Body of pancreas (tissue), 4 donors: ENCODE results near the gene GCA. TPM values are rescaled to one million over a fixed set of nuclear protein-coding genes. Genes with fewer than 3 reads are reported as not detected.

Experiments
- ATAC-seq: fragments of 150-250 bp; one replicate; pipeline ENCODE4 v1.9.1; 2016
- DNase-seq, 4 donors: peaks; one replicate each; pipeline ENCODE4 v3.0.0-alpha.2; 2019
- H3K27ac ChIP-seq, 4 donors: fragments of 200-600 bp; sonication (generic); 1 replicate in 3 of 4; 2 replicates in 1 of 4; pipeline versions ENCODE4 v1.5.1 to v1.6.1; 2016 to 2019; ENCODE audit warnings: mild to moderate bottlenecking in 1 of 4, mixed read lengths in 1 of 4, moderate library complexity in 1 of 4
- H3K27me3 ChIP-seq, 2 donors: fragments of 200-600 bp; sonication (generic); one replicate each; pipeline ENCODE4 v1.6.0; 2016; ENCODE audit warnings: mild to moderate bottlenecking in 1 of 2
- H3K36me3 ChIP-seq, 2 donors: fragments of 200-600 bp; sonication (generic); replicated peaks in 1 of 2; 2 replicates each; pipeline ENCODE4 v1.5.1; 2016; ENCODE audit warnings: low read depth in 2 of 2; ENCODE audit not compliant: insufficient read depth in 1 of 2
- H3K4me1 ChIP-seq: fragments of 200-600 bp; sonication (generic); one replicate; pipeline ENCODE4 v1.6.0; 2016
- H3K4me3 ChIP-seq, 2 donors: fragments of 200-600 bp; sonication (generic); 1 replicate in 1 of 2; 2 replicates in 1 of 2; pipeline ENCODE4 v1.5.1; 2016 to 2019
- H3K9me3 ChIP-seq, 3 donors: fragments of 200-600 bp; sonication (generic); 1 replicate in 2 of 3; 2 replicates in 1 of 3; pipeline ENCODE4 v1.5.1; 2016
- POLR2A ChIP-seq, 3 donors: fragments of 450-650 bp; IDR thresholded peaks; one replicate each; pipeline ENCODE4 v1.6.1; 2016; ENCODE audit warnings: antibody characterized with exemption in 3 of 3, mild to moderate bottlenecking in 2 of 3
- WGBS, 2 donors: methylation state at CpG; one replicate each; pipeline ENCODE4 v1.1.5; 2017; 5-methylcytosine and 5-hydroxymethylcytosine counted together
- intact Hi-C: fragments of 100-400 bp; cut with DNase I; formaldehyde crosslinking; loops from one replicate; pipeline ENCODE4 v1.15.1; 2023
- total RNA-seq, 2 donors: library from RNA; depleted of rRNA; stranded (reverse); fragments of >200 nt; gene quantifications; one replicate each; pipeline ENCODE4 v1.1.0, GENCODE V29; 2016
- TF ChIP-seq, protein P1 (sequence below), 7 experiments: fragments of 450-650 bp in 4 of 7; fragments of 200-600 bp in 3 of 7; sonication (generic) in 3 of 7; IDR thresholded peaks; one replicate each; pipeline ENCODE4 v1.5.1; 2016 to 2019; ENCODE audit warnings: antibody characterized with exemption in 7 of 7

The GCA gene
- total RNA-seq, 2 donors from 2014 or later: 14.0 to 15.2 TPM

DNA sequence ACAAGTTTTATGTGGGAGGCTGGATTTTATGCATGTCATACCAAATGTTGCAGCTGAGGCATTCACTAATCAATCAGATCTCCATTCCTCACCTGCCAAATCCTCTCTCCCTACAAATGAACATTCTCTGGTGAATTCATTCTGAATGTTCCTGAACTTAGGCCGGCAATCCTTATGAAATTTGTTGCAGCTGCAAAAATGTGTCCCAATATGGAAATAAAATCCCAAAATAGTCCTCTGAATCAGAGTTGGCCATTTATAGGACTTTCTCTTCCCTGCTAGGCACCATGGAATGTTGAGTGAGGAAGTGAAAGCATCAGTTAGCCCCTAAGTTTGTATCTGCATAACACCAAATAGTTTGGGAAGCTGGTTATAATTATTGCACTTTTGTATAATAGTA, 25.6 kb downstream of the GCA start:
- DNase-seq (no peak), ATAC-seq (no peak)
- intact Hi-C loops: no loop called here
- WGBS, 2 donors: 78 to 79% methylated on average over 1 of the region's 1 CpG
- no peaks in the 10 kb centered on the region for H3K27me3 ChIP-seq
- TF ChIP-seq, protein P1, sequence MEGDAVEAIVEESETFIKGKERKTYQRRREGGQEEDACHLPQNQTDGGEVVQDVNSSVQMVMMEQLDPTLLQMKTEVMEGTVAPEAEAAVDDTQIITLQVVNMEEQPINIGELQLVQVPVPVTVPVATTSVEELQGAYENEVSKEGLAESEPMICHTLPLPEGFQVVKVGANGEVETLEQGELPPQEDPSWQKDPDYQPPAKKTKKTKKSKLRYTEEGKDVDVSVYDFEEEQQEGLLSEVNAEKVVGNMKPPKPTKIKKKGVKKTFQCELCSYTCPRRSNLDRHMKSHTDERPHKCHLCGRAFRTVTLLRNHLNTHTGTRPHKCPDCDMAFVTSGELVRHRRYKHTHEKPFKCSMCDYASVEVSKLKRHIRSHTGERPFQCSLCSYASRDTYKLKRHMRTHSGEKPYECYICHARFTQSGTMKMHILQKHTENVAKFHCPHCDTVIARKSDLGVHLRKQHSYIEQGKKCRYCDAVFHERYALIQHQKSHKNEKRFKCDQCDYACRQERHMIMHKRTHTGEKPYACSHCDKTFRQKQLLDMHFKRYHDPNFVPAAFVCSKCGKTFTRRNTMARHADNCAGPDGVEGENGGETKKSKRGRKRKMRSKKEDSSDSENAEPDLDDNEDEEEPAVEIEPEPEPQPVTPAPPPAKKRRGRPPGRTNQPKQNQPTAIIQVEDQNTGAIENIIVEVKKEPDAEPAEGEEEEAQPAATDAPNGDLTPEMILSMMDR (IDR thresholded peaks at IDR 0.05): no peak
- TF ChIP-seq POLR2A (IDR thresholded peaks at IDR 0.05): no peak
- no peaks in the 10 kb centered on the region for H3K36me3 ChIP-seq
- H3K27ac ChIP-seq: no peak overlapping the region
- no peaks in the 10 kb centered on the region for H3K4me1 ChIP-seq
- H3K9me3 ChIP-seq: no peaks in the 10 kb centered on the region
- no peak overlapping the region for H3K4me3 ChIP-seq

DNA sequence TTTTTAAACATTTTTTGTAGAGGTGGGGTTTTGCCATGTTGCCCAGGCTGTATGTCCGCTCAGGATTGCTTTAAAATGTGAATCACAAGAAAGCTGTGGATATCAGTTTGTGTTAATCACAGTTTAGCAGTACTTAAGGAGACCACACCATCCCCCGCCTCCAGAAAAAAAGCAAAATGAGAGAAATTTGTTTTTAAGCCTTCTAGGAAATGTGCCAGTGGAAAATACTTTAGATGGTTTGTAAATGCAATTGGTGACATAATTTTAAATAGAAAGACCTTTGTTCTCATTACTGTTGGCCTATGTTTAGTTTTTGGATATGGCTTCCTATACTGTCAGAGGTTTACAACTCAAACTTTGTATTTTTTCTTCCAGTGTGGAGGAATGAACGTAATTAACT, 27.0 kb downstream of the GCA start:
- Histone ChIP-seq H3K36me3 (no peaks in the 10 kb centered on the region), H3K27ac (no peak overlapping the region), H3K27me3 (no peaks in the 10 kb centered on the region), H3K9me3 (no peaks in the 10 kb centered on the region), H3K4me3 (no peak overlapping the region), H3K4me1 (no peaks in the 10 kb centered on the region)
- intact Hi-C loops: no loop called here
- 79 to 81% methylated on average over 3 of the region's 3 CpGs for WGBS, 2 donors
- no peak for TF ChIP-seq POLR2A (IDR thresholded peaks at IDR 0.05)
- TF ChIP-seq, protein P1 (IDR thresholded peaks at IDR 0.05): no peak
- no peak for DNase-seq
- ATAC-seq: no peak

DNA sequence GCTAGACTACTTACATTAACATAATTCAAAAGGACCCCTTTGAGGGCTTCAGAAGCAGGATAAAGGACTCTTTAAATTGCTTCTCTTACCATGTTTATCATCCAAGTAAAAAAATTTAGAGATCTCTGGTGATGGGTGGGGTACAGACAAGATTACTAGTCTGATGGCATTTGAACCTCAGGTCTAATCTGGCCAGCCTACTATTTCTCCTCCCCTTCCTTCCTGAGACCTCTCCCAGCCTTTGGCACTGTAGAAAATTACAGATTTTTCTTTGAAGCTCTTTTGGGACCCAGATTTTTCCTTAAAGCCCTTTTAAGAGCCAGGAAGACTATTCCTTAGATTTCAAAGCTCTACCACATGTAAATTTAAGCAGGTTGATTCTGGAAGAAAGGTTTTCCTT, 28.9 kb downstream of the GCA start:
- no peak overlapping the region for H3K27ac ChIP-seq
- no peak for TF ChIP-seq POLR2A (IDR thresholded peaks at IDR 0.05)
- TF ChIP-seq, protein P1 (IDR thresholded peaks at IDR 0.05): no peak
- no peaks in the 10 kb centered on the region for H3K9me3 ChIP-seq
- no peaks in the 10 kb centered on the region for H3K36me3 ChIP-seq
- no peak overlapping the region for H3K4me3 ChIP-seq
- ATAC-seq (no peak), DNase-seq (no peak)
- no peaks in the 10 kb centered on the region for H3K27me3 ChIP-seq
- intact Hi-C loops: no loop called here
- H3K4me1 ChIP-seq: no peaks in the 10 kb centered on the region

DNA sequence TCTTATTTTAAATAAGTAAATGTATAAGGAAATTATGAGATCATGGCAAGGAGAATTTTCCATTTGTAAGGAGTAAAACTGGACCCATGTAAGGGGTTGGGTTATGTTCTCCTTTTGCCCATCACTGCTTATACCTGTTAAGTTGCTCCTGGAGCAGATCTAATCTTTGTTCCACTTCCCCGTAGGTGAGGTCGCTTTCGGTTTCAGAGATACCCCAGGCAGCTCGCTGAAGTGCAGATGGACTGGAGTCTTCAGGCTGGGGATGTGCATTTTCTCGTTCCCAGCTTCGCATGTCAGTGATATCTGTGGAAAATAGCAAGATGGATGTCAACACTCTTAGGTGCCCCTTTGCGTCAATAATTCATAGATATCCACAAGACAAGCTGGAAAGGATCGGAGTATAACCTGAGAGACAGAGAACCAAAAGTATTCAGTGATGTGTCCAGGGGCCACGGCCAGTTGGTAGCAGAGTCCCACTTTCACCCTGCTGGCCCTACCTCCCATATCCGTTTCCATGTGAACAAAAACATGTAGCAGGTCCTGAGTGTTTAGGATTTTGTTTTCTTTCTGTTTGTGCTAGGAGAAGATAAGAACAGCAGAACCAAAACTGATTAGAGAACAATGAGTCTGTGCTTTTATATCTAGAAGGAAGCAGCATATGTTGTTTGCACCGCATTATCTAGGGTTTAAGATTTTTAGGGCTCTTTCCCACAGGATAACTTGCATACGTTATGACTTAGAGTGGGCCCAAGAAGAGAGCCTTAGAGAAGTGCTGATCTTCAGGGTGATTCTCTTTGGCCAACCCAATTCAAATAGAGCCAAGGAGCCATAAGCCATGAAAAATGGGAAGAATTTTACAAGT, 36.0 kb downstream of the GCA start:
- DNase-seq: no peak
- Histone ChIP-seq H3K27ac (no peak overlapping the region), H3K4me1 (no peaks in the 10 kb centered on the region), H3K4me3 (no peak overlapping the region), H3K36me3 (no peaks in the 10 kb centered on the region), H3K9me3 (no peaks in the 10 kb centered on the region), H3K27me3 (no peaks in the 10 kb centered on the region)
- TF ChIP-seq, protein P1 (IDR thresholded peaks at IDR 0.05): no peak
- no peak for TF ChIP-seq POLR2A (IDR thresholded peaks at IDR 0.05)
- 72 to 88% methylated on average over 12 of the region's 12 CpGs for WGBS, 2 donors
- no peak for ATAC-seq
- intact Hi-C loops: no loop called here

DNA sequence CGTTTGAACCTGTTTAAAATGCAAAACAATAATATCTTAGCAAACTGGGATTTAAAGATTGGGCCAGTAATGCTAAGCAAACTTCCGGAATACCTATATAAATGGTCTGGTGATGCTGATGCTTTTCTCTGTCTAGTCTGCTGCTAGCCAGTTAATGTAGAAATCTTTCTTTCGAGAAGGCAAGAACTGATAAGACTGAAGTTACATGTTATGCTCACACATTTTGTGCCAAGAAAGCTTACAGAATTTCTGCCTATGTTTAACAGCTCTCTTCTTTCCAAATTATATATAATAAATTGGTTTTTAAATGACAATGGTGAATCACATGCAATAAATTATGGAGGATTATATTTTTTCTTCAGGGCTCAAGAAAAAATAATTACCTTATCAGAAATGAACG, 37.9 kb downstream of the GCA start:
- Histone ChIP-seq H3K9me3 (no peaks in the 10 kb centered on the region), H3K4me1 (no peaks in the 10 kb centered on the region), H3K27ac (no peak overlapping the region), H3K36me3 (no peaks in the 10 kb centered on the region), H3K4me3 (no peak overlapping the region), H3K27me3 (no peaks in the 10 kb centered on the region)
- DNase-seq (no peak), ATAC-seq (no peak)
- no peak for TF ChIP-seq POLR2A (IDR thresholded peaks at IDR 0.05)
- TF ChIP-seq, protein P1 (IDR thresholded peaks at IDR 0.05): no peak
- 37 to 48% methylated on average over 4 of the region's 4 CpGs for WGBS, 2 donors
- intact Hi-C loops: no loop called here
